ENCODE results near the gene KDM4C. TPM values are rescaled to one million over a fixed set of nuclear protein-coding genes. Genes with fewer than 3 reads are reported as not detected.

The KDM4C gene
- total RNA-seq, 1 donor from 2014 or later = 18.2 TPM

- H3K4me3 ChIP-seq (ENCODE audit: insufficient read depth, low read depth, low read length) = no peak overlapping the region
- H3K79me2 ChIP-seq (ENCODE audit: insufficient read depth, low read length) = no peaks in the 10 kb centered on the region
- no peak overlapping the region for H3K27ac ChIP-seq (ENCODE audit: low read depth, low read length)
- no peaks in the 10 kb centered on the region for H3K9me3 ChIP-seq (ENCODE audit: insufficient read depth, low read depth, low read length)
- no peak overlapping the region for H3K4me2 ChIP-seq (ENCODE audit: low read length)
- Mint-ChIP-seq H3K27me3 (ENCODE audit: low read depth, unreplicated experiment) (no peaks in the 10 kb centered on the region), H3K4me3 (ENCODE audit: unreplicated experiment) (no peak overlapping the region), H3K9me3 (ENCODE audit: unreplicated experiment) (no peaks in the 10 kb centered on the region), H3K36me3 (ENCODE audit: low read depth, unreplicated experiment) (no peaks in the 10 kb centered on the region), H3K4me1 (ENCODE audit: low read depth, unreplicated experiment) (peaks cover 14% of the 10 kb centered on the region), H3K27ac (ENCODE audit: unreplicated experiment) (no peak overlapping the region)
- H3K36me3 ChIP-seq (ENCODE audit: insufficient read depth, low read length) = peaks cover 3% of the 10 kb centered on the region
- no peak overlapping the region for H2AFZ ChIP-seq (ENCODE audit: low read depth, low read length)
- no peaks in the 10 kb centered on the region for H4K20me1 ChIP-seq (ENCODE audit: insufficient read depth, low read length)
- no peak overlapping the region for H3K9ac ChIP-seq (ENCODE audit: low read length)
- no peak for FAIRE-seq
- no peaks in the 10 kb centered on the region for H3K27me3 ChIP-seq (ENCODE audit: insufficient read depth, low read length)
- TF ChIP-seq CTCF (IDR thresholded peaks at IDR 0.05; ENCODE audit: insufficient read depth, low read depth, low read length) (no peak), EZH2 (IDR thresholded peaks at IDR 0.05; ENCODE audit: insufficient read depth, low read length) (no peak)
- H3K4me1 ChIP-seq (ENCODE audit: insufficient read depth, low read length) = peaks cover 4% of the 10 kb centered on the region
- no peak for DNase-seq (ENCODE audit: low read depth)
Measured at GRCh38 chr9:6897898-6898302, 140.1 kb downstream of the KDM4C start.

GRCh38 chr9:6899274-6899673 is 141.5 kb downstream of the KDM4C start:
- no peak overlapping the region for H3K9ac ChIP-seq (ENCODE audit: low read length)
- H3K36me3 Mint-ChIP-seq (ENCODE audit: low read depth, unreplicated experiment) = no peaks in the 10 kb centered on the region
- no peak overlapping the region for H3K4me2 ChIP-seq (ENCODE audit: low read length)
- H3K9me3 Mint-ChIP-seq (ENCODE audit: unreplicated experiment) = no peaks in the 10 kb centered on the region
- no peaks in the 10 kb centered on the region for H3K79me2 ChIP-seq (ENCODE audit: insufficient read depth, low read length)
- H3K4me3 Mint-ChIP-seq (ENCODE audit: unreplicated experiment) = no peak overlapping the region
- no peaks in the 10 kb centered on the region for H3K9me3 ChIP-seq (ENCODE audit: insufficient read depth, low read depth, low read length)
- H2AFZ ChIP-seq (ENCODE audit: low read depth, low read length) = no peak overlapping the region
- H4K20me1 ChIP-seq (ENCODE audit: insufficient read depth, low read length) = no peaks in the 10 kb centered on the region
- H3K4me1 ChIP-seq (ENCODE audit: insufficient read depth, low read length) = peaks cover 4% of the 10 kb centered on the region
- H3K27me3 ChIP-seq (ENCODE audit: insufficient read depth, low read length) = no peaks in the 10 kb centered on the region
- no peak overlapping the region for H3K4me3 ChIP-seq (ENCODE audit: insufficient read depth, low read depth, low read length)
- no peak for DNase-seq (ENCODE audit: low read depth)
- no peak overlapping the region for H3K27ac ChIP-seq (ENCODE audit: low read depth, low read length)
- H3K27me3 Mint-ChIP-seq (ENCODE audit: low read depth, unreplicated experiment) = no peaks in the 10 kb centered on the region
- FAIRE-seq = no peak
- no peak overlapping the region for H3K27ac Mint-ChIP-seq (ENCODE audit: unreplicated experiment)
- TF ChIP-seq CTCF (IDR thresholded peaks at IDR 0.05; ENCODE audit: insufficient read depth, low read depth, low read length) (no peak), EZH2 (IDR thresholded peaks at IDR 0.05; ENCODE audit: insufficient read depth, low read length) (no peak)
- no peaks in the 10 kb centered on the region for H3K36me3 ChIP-seq (ENCODE audit: insufficient read depth, low read length)
- peaks cover 14% of the 10 kb centered on the region for H3K4me1 Mint-ChIP-seq (ENCODE audit: low read depth, unreplicated experiment)

- no peaks in the 10 kb centered on the region for H4K20me1 ChIP-seq (ENCODE audit: insufficient read depth, low read length)
- no peaks in the 10 kb centered on the region for H3K27me3 Mint-ChIP-seq (ENCODE audit: low read depth, unreplicated experiment)
- no peak for DNase-seq (ENCODE audit: low read depth)
Measured at GRCh38 chr9:6900440-6900883, 142.7 kb downstream of the KDM4C start.

More at GRCh38 chr9:6900440-6900883, 142.7 kb downstream of the KDM4C start:
- H3K4me1 Mint-ChIP-seq (ENCODE audit: low read depth, unreplicated experiment) = peaks cover 14% of the 10 kb centered on the region
- Histone ChIP-seq H3K9me3 (ENCODE audit: insufficient read depth, low read depth, low read length) (no peaks in the 10 kb centered on the region), H3K79me2 (ENCODE audit: insufficient read depth, low read length) (no peaks in the 10 kb centered on the region), H3K27ac (ENCODE audit: low read depth, low read length) (no peak overlapping the region), H2AFZ (ENCODE audit: low read depth, low read length) (no peak overlapping the region), H3K4me2 (ENCODE audit: low read length) (no peak overlapping the region), H3K36me3 (ENCODE audit: insufficient read depth, low read length) (no peaks in the 10 kb centered on the region), H3K4me1 (ENCODE audit: insufficient read depth, low read length) (peaks cover 4% of the 10 kb centered on the region), H3K9ac (ENCODE audit: low read length) (no peak overlapping the region), H3K27me3 (ENCODE audit: insufficient read depth, low read length) (no peaks in the 10 kb centered on the region), H3K4me3 (ENCODE audit: insufficient read depth, low read depth, low read length) (no peak overlapping the region)
- TF ChIP-seq CTCF (IDR thresholded peaks at IDR 0.05; ENCODE audit: insufficient read depth, low read depth, low read length) = no peak
- TF ChIP-seq EZH2 (IDR thresholded peaks at IDR 0.05; ENCODE audit: insufficient read depth, low read length) = no peak
- H3K4me3 Mint-ChIP-seq (ENCODE audit: unreplicated experiment) = no peak overlapping the region
- FAIRE-seq = no peak
- H3K9me3 Mint-ChIP-seq (ENCODE audit: unreplicated experiment) = no peaks in the 10 kb centered on the region
- no peaks in the 10 kb centered on the region for H3K36me3 Mint-ChIP-seq (ENCODE audit: low read depth, unreplicated experiment)
- H3K27ac Mint-ChIP-seq (ENCODE audit: unreplicated experiment) = no peak overlapping the region
